OCI-LY1 (cell line): Measurements from ENCODE around the gene NOM1.

ENCODE experiments used
- H2AFZ ChIP-seq: fragments of 200-600 bp; sonication (generic), shearing (Covaris generic); 2 replicates; pipeline ENCODE4 v1.6.0; 2014; ENCODE audit warnings: antibody characterized with exemption, mild to moderate bottlenecking, low read length
- H3F3A ChIP-seq: fragments of 200-600 bp; sonication (generic), shearing (Covaris generic); 2 replicates; pipeline ENCODE4 v1.6.0; 2014; ENCODE audit warnings: mild to moderate bottlenecking, antibody characterized with exemption, low read length, moderate library complexity; ENCODE audit not compliant: insufficient read depth
- H3K27ac ChIP-seq: fragments of 200-600 bp; sonication (generic); 2 replicates; pipeline ENCODE4 v1.5.1; 2014; ENCODE audit warnings: low read length, mixed run types, mild to moderate bottlenecking, low read depth; ENCODE audit not compliant: poor library complexity, severe bottlenecking
- H3K27me3 ChIP-seq: fragments of 200-600 bp; sonication (generic); 2 replicates; pipeline ENCODE4 v1.6.0; 2014; ENCODE audit warnings: antibody characterized with exemption, mild to moderate bottlenecking, low read length, moderate library complexity; ENCODE audit not compliant: insufficient read depth
- H3K36me3 ChIP-seq: fragments of 200-600 bp; sonication (generic); 2 replicates; pipeline ENCODE4 v1.6.1; 2014; ENCODE audit warnings: mild to moderate bottlenecking, antibody characterized with exemption, low read length, moderate library complexity, mixed read lengths; ENCODE audit not compliant: insufficient read depth
- H3K4me1 ChIP-seq: fragments of 200-600 bp; sonication (generic); 2 replicates; pipeline ENCODE4 v1.5.1; 2014; ENCODE audit warnings: mild to moderate bottlenecking, low read length, moderate library complexity; ENCODE audit not compliant: insufficient read depth, severe bottlenecking
- H3K4me2 ChIP-seq: fragments of 200-600 bp; sonication (generic), shearing (Covaris generic); 2 replicates; pipeline ENCODE4 v1.6.1; 2014; ENCODE audit warnings: low read length
- H3K4me3 ChIP-seq: fragments of 200-600 bp; sonication (generic); 2 replicates; pipeline ENCODE4 v1.5.1; 2014; ENCODE audit warnings: low read length, low read depth, mild to moderate bottlenecking, mixed read lengths; ENCODE audit not compliant: poor library complexity, severe bottlenecking
- H3K79me2 ChIP-seq: fragments of 200-600 bp; shearing (Covaris generic); 2 replicates; pipeline ENCODE4 v1.6.1; 2016; ENCODE audit warnings: mixed run types, low read length, mixed read lengths; ENCODE audit not compliant: insufficient read depth
- H3K9ac ChIP-seq: fragments of 200-600 bp; sonication (generic), shearing (Covaris generic); 2 replicates; pipeline ENCODE4 v1.6.1; 2014; ENCODE audit warnings: mild to moderate bottlenecking, low read length, mixed read lengths
- H3K9me2 ChIP-seq: fragments of 200-600 bp; sonication (generic), shearing (Covaris generic); 2 replicates; pipeline ENCODE4 v1.6.1; 2014; ENCODE audit warnings: low read depth, mild to moderate bottlenecking, low read length, mixed read lengths
- H3K9me3 ChIP-seq: fragments of 200-600 bp; shearing (Covaris generic); 2 replicates; pipeline ENCODE4 v1.6.1; 2014; ENCODE audit warnings: low read length, mixed read lengths
- H4K20me1 ChIP-seq: fragments of 200-600 bp; sonication (generic), shearing (Covaris generic); 2 replicates; pipeline ENCODE4 v1.6.0; 2016; ENCODE audit warnings: mild to moderate bottlenecking, low read length; ENCODE audit not compliant: insufficient read depth
- EZH2 ChIP-seq: fragments of 200-600 bp; sonication (generic), shearing (Covaris generic); IDR thresholded peaks from 2 replicates; pipeline ENCODE4 v1.8.0; 2017; ENCODE audit warnings: borderline replicate concordance, mixed run types, mild to moderate bottlenecking, antibody characterized with exemption, low read length, moderate library complexity, mixed read lengths
- TF ChIP-seq, protein P1 (sequence below): fragments of 200-600 bp; sonication (generic), shearing (Covaris generic); IDR thresholded peaks from 2 replicates; pipeline ENCODE4 v1.5.1; 2017; ENCODE audit warnings: mild to moderate bottlenecking, antibody characterized with exemption, low read length, moderate library complexity, mixed read lengths

The NOM1 gene

DNA sequence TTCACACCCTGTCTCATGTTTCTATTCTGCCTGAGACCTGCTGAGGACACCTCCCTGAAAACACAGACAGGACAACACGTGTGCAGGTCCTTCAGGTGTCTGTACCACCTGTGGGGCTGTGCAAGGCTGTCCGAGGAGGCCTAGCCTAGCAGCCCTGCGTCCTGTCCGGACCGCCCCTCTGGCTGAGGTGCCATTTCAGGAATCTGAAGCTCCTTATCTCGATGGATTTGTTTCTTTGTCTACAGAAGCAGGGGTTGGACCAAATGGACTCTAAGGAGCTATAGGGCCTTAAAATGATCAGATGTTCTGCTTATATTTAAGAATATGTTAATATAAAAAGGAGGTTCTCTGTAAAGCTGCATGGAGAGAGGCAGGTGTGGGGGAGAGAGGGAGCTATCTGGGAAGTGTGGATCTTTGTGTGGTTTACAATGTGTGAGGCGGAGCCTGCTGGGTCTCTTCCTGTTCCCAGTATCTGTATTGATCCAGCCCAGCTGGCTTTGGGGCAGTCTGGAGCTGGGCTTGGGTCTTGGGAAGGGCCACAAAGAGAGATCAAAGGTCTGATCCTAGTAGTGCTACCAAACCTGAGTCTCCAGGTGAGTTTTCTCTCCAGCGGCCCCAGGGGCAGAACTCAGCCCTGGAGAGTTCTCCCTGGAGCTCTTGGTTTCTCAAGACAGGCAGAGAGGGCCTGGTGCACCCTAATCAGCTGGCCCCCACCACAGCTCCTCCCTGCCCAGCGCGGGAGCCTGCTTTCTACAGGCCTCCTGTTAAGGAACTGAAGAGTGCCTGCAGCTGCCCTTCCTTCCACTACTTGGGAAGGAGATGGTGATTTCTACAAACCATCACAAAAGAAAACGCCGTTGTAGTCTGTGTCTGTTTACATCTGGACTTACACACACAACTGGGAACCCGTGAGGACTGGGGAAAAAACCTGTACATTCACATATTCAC, 64.4 kb downstream of the NOM1 start:
- peaks cover 14% of the 10 kb centered on the region; the same call in 1 of the 2 replicates for H3K27me3 ChIP-seq
- TF ChIP-seq EZH2: no peak
- TF ChIP-seq, protein P1, sequence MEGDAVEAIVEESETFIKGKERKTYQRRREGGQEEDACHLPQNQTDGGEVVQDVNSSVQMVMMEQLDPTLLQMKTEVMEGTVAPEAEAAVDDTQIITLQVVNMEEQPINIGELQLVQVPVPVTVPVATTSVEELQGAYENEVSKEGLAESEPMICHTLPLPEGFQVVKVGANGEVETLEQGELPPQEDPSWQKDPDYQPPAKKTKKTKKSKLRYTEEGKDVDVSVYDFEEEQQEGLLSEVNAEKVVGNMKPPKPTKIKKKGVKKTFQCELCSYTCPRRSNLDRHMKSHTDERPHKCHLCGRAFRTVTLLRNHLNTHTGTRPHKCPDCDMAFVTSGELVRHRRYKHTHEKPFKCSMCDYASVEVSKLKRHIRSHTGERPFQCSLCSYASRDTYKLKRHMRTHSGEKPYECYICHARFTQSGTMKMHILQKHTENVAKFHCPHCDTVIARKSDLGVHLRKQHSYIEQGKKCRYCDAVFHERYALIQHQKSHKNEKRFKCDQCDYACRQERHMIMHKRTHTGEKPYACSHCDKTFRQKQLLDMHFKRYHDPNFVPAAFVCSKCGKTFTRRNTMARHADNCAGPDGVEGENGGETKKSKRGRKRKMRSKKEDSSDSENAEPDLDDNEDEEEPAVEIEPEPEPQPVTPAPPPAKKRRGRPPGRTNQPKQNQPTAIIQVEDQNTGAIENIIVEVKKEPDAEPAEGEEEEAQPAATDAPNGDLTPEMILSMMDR: no peak
- no peak overlapping the region for H3K9ac ChIP-seq
- no peak overlapping the region for H2AFZ ChIP-seq
- no peak overlapping the region for H3K4me3 ChIP-seq
- no peaks in the 10 kb centered on the region for H4K20me1 ChIP-seq
- H3K4me2 ChIP-seq: no peak overlapping the region
- H3K79me2 ChIP-seq: no peaks in the 10 kb centered on the region
- H3K4me1 ChIP-seq: peaks cover 18% of the 10 kb centered on the region
- no peak overlapping the region for H3K27ac ChIP-seq
- H3K9me2 ChIP-seq: no peaks in the 10 kb centered on the region
- no peaks in the 10 kb centered on the region for H3K9me3 ChIP-seq
- H3K36me3 ChIP-seq: no peaks in the 10 kb centered on the region
- H3F3A ChIP-seq: no peaks in the 10 kb centered on the region

DNA sequence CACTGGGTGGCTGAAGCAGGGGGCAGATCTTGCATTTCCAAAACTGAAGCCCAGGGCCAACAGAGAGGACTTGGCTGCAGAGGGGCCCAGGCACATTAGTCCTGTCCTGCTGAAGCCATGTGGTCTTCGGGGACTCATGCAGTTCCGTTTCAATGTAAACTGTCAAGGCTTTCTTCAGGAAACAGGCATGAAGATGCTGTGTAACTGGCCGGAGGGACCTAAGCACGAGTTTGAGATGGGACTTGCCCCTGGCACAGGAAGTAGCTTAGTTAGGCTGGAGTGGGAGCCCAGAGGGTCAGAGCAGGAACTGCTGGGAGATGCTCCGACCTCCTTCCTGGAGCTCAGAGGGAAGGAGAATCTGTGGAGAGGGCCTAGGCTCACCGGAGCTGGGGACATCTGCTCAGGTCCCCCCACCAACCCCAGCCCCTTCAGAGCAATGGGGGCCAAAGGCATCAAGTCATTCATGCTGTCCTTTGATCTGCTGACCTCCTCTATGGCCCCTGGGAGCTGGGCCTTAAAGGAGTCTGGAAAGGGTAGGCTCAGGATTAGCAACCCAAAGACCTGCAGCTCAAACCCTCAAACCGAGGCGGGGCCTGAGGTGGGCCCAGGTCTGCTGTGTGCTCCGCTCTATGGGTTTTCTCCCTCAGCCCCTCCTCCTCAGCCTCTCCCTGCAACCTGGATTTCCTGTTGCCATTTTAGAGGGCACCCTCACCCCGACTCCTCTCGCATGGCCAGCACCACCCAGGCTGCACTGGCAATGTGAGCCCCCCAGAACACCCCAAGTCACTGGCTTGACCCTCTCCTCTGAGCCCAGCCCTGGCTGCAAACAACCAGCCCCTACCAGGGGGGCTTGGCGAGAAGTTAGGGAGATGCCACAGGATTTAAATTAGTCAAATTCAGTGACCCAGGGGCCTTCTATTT, 65.4 kb downstream of the NOM1 start:
- H3K9ac ChIP-seq: no peak overlapping the region

DNA sequence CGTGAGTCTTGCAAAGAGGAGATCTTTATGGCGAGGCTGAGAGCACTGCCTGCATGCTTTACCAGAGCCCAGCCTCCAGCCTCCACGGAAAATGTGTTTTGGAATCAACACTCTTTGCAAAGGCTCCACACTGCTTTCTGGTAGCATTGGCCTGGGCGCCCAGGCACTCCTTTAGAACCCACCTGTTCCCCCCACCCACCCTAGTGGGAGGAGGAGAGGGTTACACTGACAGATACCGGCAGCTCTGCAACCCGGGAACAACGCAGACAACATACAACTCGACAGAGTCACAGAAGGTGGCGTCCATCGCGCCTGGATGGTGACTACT, 66.5 kb downstream of the NOM1 start:
- peaks cover 9% of the 10 kb centered on the region for H3K4me1 ChIP-seq
- H3F3A ChIP-seq: no peaks in the 10 kb centered on the region
- no peaks in the 10 kb centered on the region for H3K79me2 ChIP-seq
- H3K4me3 ChIP-seq: no peak overlapping the region
- H4K20me1 ChIP-seq: no peaks in the 10 kb centered on the region
- 0 out of 2 replicates have a peak, but pooled peaks cover 16% of the 10 kb centered on the region for H3K27me3 ChIP-seq
- H3K36me3 ChIP-seq: no peaks in the 10 kb centered on the region
- no peak overlapping the region for H3K9ac ChIP-seq
- H2AFZ ChIP-seq: no peak overlapping the region
- H3K9me2 ChIP-seq: no peaks in the 10 kb centered on the region
- H3K9me3 ChIP-seq: no peaks in the 10 kb centered on the region
- TF ChIP-seq, protein P1: no peak
- no peak for TF ChIP-seq EZH2
- H3K4me2 ChIP-seq: no peak overlapping the region
- H3K27ac ChIP-seq: no peak overlapping the region

More for the DNA sequence above, 65.4 kb downstream of the NOM1 start:
- TF ChIP-seq EZH2: no peak
- TF ChIP-seq, protein P1: no peak
- Histone ChIP-seq H3K27ac (no peak overlapping the region), H3K79me2 (no peaks in the 10 kb centered on the region), H3K4me3 (no peak overlapping the region), H3K4me2 (no peak overlapping the region), H3K9me3 (no peaks in the 10 kb centered on the region), H3K4me1 (peaks cover 11% of the 10 kb centered on the region), H2AFZ (no peak overlapping the region), H3F3A (no peaks in the 10 kb centered on the region), H3K9me2 (no peaks in the 10 kb centered on the region), H3K27me3 (0 out of 2 replicates have a peak, but pooled peaks cover 11% of the 10 kb centered on the region), H4K20me1 (no peaks in the 10 kb centered on the region), H3K36me3 (no peaks in the 10 kb centered on the region)
